HL-60 (cell line): Measurements from ENCODE around the gene WNT7B.

Experiments used
- DNase-seq, 2 experiments: peaks; one replicate each; pipeline ENCODE4 v3.0.0-alpha.2; 2010 to 2020; ENCODE audit warnings: low read depth in 1 of 2, low spot score in 1 of 2
- H3K27ac ChIP-seq: fragments of 250-450 bp; sonication (Bioruptor Pico); replicated peaks from 2 replicates; pipeline ENCODE4 v1.5.1; 2020; ENCODE audit warnings: mild to moderate bottlenecking, moderate library complexity
- H3K27me3 ChIP-seq: fragments of 250-450 bp; sonication (Bioruptor Pico); 2 replicates; pipeline ENCODE4 v1.5.1; 2021; ENCODE audit warnings: mild to moderate bottlenecking, moderate library complexity; ENCODE audit not compliant: insufficient read depth, poor library complexity, severe bottlenecking
- H3K4me3 ChIP-seq: replicated peaks from 2 replicates; pipeline ENCODE4 v1.5.1; 2011; ENCODE audit warnings: mild to moderate bottlenecking, control low read depth, low read length; ENCODE audit not compliant: insufficient read depth
- GABPA ChIP-seq: IDR thresholded peaks from 2 replicates; pipeline ENCODE4 v1.6.1; 2012; ENCODE audit warnings: low read depth
- POLR2AphosphoS5 ChIP-seq: IDR thresholded peaks from 2 replicates; pipeline ENCODE4 v1.6.1; 2012; ENCODE audit warnings: low read depth
- SPI1 ChIP-seq: IDR thresholded peaks from 2 replicates; pipeline ENCODE4 v1.6.1; 2012; ENCODE audit warnings: low read depth, mild to moderate bottlenecking, borderline replicate concordance
- TF ChIP-seq, protein P1 (sequence below): IDR thresholded peaks from 2 replicates; pipeline ENCODE4 v1.6.1; 2012; ENCODE audit warnings: low read depth; ENCODE audit not compliant: insufficient replicate concordance
- TF ChIP-seq, protein P2 (sequence below): IDR thresholded peaks from one replicate; pipeline ENCODE4 v1.5.1; 2011; ENCODE audit warnings: low read length, control low read depth, inconsistent platforms; ENCODE audit not compliant: insufficient read depth

WNT7B gene

DNA sequence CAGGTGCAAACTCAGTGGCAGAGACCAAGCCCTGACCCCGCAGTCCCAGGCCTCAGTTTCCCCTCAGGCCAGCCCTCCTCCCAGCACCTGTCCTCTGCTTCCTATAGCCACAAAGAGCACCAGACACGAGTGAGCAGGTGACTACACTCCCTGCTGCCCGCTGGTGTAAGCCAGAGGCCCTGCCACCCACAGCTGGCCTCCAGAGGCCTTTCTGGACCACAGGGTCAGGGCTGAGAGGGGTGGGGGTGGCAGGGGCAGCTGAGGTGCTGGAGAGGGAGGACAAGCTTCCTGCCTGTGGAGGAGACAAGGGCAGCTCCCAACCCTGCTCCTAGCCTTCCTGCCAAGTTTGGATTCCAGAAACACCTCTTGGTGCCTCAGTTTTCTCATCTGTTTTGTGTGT is 31.3 kb upstream of the WNT7B start:
- Histone ChIP-seq H3K27me3 (no peaks in the 10 kb centered on the region), H3K27ac (no peak overlapping the region), H3K4me3 (no peak overlapping the region)
- no peak for DNase-seq
- TF ChIP-seq POLR2AphosphoS5, result no peak
- TF ChIP-seq, protein P1, sequence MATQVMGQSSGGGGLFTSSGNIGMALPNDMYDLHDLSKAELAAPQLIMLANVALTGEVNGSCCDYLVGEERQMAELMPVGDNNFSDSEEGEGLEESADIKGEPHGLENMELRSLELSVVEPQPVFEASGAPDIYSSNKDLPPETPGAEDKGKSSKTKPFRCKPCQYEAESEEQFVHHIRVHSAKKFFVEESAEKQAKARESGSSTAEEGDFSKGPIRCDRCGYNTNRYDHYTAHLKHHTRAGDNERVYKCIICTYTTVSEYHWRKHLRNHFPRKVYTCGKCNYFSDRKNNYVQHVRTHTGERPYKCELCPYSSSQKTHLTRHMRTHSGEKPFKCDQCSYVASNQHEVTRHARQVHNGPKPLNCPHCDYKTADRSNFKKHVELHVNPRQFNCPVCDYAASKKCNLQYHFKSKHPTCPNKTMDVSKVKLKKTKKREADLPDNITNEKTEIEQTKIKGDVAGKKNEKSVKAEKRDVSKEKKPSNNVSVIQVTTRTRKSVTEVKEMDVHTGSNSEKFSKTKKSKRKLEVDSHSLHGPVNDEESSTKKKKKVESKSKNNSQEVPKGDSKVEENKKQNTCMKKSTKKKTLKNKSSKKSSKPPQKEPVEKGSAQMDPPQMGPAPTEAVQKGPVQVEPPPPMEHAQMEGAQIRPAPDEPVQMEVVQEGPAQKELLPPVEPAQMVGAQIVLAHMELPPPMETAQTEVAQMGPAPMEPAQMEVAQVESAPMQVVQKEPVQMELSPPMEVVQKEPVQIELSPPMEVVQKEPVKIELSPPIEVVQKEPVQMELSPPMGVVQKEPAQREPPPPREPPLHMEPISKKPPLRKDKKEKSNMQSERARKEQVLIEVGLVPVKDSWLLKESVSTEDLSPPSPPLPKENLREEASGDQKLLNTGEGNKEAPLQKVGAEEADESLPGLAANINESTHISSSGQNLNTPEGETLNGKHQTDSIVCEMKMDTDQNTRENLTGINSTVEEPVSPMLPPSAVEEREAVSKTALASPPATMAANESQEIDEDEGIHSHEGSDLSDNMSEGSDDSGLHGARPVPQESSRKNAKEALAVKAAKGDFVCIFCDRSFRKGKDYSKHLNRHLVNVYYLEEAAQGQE, result no peak
- TF ChIP-seq, protein P2, sequence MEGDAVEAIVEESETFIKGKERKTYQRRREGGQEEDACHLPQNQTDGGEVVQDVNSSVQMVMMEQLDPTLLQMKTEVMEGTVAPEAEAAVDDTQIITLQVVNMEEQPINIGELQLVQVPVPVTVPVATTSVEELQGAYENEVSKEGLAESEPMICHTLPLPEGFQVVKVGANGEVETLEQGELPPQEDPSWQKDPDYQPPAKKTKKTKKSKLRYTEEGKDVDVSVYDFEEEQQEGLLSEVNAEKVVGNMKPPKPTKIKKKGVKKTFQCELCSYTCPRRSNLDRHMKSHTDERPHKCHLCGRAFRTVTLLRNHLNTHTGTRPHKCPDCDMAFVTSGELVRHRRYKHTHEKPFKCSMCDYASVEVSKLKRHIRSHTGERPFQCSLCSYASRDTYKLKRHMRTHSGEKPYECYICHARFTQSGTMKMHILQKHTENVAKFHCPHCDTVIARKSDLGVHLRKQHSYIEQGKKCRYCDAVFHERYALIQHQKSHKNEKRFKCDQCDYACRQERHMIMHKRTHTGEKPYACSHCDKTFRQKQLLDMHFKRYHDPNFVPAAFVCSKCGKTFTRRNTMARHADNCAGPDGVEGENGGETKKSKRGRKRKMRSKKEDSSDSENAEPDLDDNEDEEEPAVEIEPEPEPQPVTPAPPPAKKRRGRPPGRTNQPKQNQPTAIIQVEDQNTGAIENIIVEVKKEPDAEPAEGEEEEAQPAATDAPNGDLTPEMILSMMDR, result no peak
- TF ChIP-seq GABPA, result no peak
- TF ChIP-seq SPI1, result no peak

DNA sequence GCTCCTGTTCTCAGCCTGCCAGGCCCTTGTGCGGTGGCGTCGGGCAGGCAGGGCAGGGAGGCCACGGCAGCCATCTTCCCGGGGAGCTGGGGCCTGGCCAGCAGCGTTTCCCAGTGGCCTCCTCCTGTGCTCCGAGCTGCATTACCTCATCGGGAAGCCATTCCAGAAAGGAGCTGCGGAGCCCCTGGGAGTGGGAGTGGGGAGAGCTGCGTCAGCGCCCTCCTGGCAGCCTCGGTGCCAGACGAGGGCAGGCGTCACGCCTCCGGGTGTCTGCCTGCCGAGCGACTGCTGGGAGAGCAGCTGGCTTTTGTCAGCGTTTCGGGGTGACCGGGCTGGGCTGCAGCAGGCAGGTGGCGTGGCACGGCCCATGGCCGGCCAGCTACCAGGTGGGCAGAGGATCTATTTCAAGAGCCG is 30.9 kb upstream of the WNT7B start:
- TF ChIP-seq GABPA, result no peak
- TF ChIP-seq, protein P2, result no peak
- TF ChIP-seq POLR2AphosphoS5, result no peak
- TF ChIP-seq SPI1, result no peak
- TF ChIP-seq, protein P1, result no peak
- Histone ChIP-seq H3K4me3 (no peak overlapping the region), H3K27me3 (no peaks in the 10 kb centered on the region), H3K27ac (no peak overlapping the region)
- no peak for DNase-seq

DNA sequence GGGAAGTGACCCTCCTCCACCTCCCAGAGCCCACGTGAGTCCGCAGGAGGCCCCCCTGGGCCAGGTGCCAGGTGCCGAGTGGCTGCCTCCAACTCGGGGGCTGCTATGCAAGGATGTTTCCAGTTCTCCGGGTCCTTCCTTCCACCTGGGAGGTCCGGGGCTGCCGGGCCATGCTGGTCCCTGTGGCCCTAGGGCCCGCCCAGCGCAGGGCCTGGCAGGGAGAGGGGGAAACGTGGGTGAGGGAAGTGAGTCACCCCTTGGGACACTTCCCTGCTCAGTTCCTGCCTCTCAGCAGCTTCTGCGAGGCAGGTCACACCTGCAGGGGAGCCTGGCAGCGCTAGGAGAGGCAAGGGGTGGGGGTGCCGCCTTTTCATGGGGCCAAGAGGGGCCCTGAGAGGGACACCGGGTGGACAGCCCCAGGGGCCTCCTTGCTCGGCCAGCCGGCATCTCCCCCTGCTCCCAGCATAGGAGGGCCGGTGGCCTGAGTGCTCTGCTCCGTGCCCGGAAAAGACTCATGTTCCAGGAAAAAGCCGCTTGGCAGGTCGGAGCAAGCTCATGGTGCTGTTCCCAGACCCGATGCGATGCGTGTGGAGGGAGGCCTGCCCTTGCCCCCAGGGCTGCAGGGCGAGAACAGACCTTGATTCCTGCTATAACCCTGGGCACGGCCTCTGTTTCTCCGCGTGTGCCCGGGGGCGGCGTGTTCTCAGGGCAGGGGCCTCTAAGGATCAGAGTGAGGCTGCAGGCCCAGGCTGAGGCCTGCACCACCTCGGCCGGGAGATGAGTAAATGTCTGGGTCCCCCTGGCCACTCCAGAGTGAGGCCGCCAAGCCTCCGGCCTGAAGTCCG is 30.3 kb upstream of the WNT7B start:
- peak overlapping the region; percentile 67 for H3K27ac ChIP-seq
- TF ChIP-seq, protein P2, result no peak
- TF ChIP-seq, protein P1, result no peak
- TF ChIP-seq SPI1 (peak; percentile 78), POLR2AphosphoS5 (peak; percentile 27; the same call in 1 of the 2 replicates), GABPA (no peak)
- peak overlapping the region; percentile 38 for H3K4me3 ChIP-seq
- H3K27me3 ChIP-seq, result no peaks in the 10 kb centered on the region
- peak; percentile 82 to 84 for DNase-seq
